DOHH2 (cell line): ENCODE measurements around the gene RASL12.

Experiments used
- CTCF ChIP-seq: fragments of 200-600 bp; sonication (generic); IDR thresholded peaks from one replicate; pipeline ENCODE4 v1.5.1; 2014; ENCODE audit warnings: antibody characterized with exemption, mild to moderate bottlenecking, low read depth, low read length; ENCODE audit not compliant: poor library complexity, severe bottlenecking
- EZH2phosphoT487 ChIP-seq: fragments of 200-600 bp; sonication (generic); IDR thresholded peaks from 2 replicates; pipeline ENCODE4 v1.6.1; 2017; ENCODE audit warnings: borderline replicate concordance, mild to moderate bottlenecking, antibody characterized with exemption, low read length, moderate library complexity, mixed read lengths

- TF ChIP-seq CTCF (no peak), EZH2phosphoT487 (no peak)
These were observed 14.6 kb upstream of the RASL12 start for GRCh38 chr15:65082303-65082953.
